VCaP (cell line): ENCODE measurements around the gene BAZ1B.
"Not testable (repeated sequence)": the region's sequence is repeated elsewhere in the genome, so short reads cannot be mapped to it uniquely, and the experiment has no call there.

Experiments used
- H3K27ac ChIP-seq: fragments of 450-650 bp; 2 replicates; pipeline ENCODE4 v1.5.1; 2017
- TF ChIP-seq, protein P1 (sequence below): fragments of 450-650 bp; conservative IDR thresholded peaks from 2 replicates; pipeline ENCODE4 v1.5.1; 2017; ENCODE audit warnings: mild to moderate bottlenecking, moderate library complexity

The BAZ1B gene

DNA sequence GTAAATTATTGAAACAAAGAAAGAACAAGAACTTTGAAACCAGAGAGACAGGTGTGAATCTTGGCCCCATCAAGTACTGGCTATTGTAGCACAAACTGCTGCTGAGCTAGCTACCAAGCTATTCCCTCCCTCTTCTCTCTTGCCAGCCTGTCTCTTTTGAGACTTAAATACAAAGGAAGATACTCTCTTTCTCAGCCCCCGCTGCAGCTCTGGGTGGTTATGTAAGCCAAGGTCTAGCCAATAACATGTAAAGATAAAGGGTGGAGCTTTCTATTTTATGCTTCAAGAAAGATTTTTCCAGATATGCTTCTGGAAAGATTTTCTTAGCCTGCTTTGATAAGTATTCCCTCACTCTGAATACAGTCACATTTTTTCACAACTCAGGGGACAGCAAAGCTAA lies 17.2 kb downstream of the BAZ1B start:
- H3K27ac ChIP-seq: no peak overlapping the region
- TF ChIP-seq, protein P1, sequence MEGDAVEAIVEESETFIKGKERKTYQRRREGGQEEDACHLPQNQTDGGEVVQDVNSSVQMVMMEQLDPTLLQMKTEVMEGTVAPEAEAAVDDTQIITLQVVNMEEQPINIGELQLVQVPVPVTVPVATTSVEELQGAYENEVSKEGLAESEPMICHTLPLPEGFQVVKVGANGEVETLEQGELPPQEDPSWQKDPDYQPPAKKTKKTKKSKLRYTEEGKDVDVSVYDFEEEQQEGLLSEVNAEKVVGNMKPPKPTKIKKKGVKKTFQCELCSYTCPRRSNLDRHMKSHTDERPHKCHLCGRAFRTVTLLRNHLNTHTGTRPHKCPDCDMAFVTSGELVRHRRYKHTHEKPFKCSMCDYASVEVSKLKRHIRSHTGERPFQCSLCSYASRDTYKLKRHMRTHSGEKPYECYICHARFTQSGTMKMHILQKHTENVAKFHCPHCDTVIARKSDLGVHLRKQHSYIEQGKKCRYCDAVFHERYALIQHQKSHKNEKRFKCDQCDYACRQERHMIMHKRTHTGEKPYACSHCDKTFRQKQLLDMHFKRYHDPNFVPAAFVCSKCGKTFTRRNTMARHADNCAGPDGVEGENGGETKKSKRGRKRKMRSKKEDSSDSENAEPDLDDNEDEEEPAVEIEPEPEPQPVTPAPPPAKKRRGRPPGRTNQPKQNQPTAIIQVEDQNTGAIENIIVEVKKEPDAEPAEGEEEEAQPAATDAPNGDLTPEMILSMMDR: no peak

DNA sequence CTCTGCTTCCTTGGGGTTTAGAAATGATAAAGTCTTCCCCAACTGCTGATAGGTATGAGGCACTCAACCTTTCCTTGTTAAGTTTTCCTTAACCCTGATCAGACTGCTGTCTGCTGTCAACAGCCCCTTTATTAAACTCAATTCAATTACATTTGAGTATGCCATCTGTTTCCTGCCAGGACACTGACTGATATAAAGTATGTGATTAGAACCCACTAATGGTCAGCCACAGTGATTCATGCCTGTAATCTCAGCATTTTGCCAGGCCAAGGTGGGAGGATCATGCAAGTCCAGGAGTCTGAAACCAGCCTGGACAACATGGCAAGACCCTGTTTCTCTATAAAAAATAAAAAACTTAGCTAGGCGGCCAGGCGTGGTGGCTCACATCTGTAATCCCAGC lies 18.1 kb downstream of the BAZ1B start:
- TF ChIP-seq, protein P1: no peak

DNA sequence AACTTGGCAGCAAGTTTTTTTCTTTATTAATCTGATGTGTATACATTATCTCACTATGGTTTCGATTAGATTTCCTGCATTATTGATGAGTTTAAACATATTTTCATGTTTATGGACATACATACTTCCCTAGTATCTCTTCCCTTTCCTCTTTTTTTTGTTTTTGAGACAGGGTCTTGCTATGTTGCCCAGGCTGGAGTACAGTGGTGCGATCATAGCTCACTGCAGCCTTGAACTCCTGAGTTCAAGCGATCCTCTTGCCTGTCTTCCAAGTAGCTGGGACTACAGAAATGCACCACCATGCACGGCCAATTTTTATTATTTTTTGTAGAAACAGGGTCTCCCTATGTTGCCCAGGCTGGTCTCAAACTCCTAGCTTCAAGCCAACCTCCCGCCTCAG lies 18.9 kb downstream of the BAZ1B start:
- no peak overlapping the region for H3K27ac ChIP-seq
- TF ChIP-seq, protein P1: no peak

More for the DNA sequence above, 18.1 kb downstream of the BAZ1B start:
- H3K27ac ChIP-seq: no peak overlapping the region

DNA sequence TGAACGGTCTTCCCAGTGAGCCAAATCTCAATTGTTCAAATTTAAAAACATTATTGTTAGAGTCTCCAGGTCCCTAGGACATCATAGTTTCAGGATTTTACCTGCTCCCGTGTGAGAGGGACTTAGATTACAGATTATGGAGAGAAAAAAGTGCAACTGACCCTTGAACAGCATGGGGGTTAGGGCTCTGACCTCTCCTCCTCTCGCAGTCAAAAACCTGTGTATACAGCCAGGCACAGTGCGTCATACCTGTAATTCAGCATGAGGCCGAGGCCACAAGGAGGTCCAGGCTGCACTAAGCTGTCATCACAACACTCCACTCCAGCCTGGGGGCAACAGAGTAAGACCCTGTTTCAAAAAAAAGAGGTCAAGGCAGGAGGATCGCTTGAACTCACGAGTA lies 25.5 kb downstream of the BAZ1B start:
- H3K27ac ChIP-seq: no peak overlapping the region
- TF ChIP-seq, protein P1: no peak

DNA sequence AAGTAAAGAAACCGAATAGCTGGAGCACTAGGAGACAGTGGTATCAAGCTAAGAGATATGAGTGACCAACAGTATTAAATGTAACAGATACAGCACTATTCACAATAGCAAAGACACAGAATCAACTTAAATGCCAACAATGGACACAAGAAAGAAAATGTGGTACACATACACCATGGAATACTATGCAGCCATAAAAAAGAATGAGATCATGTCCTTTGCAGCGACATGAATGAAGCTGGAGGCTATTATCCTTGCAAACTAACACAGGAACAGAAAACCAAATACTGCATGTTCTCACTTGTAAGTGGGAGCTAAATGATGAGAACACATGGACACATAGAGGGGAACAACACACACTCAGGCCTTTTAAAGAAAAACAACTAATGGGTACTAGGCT lies 26.6 kb downstream of the BAZ1B start:
- H3K27ac ChIP-seq: not testable (repeated sequence)

DNA sequence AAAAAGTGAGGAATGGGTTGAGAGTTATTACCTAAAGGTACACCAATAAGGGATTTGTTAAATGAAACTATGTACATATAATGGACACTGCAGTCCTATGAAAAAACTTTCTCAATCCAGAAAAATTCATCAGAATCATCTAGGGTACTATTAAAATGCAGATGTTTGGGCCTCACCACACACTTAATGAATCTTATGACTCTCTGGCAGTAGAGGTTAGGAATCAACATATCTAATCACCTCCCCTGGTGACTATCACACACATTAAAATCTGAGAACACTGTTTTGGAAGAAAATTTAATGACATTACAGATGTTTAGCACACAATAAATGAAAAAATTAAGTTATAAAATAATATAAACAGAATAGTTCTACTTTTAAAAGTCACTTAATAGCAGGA lies 32.1 kb downstream of the BAZ1B start:
- H3K27ac ChIP-seq: no peak overlapping the region
- TF ChIP-seq, protein P1: no peak

DNA sequence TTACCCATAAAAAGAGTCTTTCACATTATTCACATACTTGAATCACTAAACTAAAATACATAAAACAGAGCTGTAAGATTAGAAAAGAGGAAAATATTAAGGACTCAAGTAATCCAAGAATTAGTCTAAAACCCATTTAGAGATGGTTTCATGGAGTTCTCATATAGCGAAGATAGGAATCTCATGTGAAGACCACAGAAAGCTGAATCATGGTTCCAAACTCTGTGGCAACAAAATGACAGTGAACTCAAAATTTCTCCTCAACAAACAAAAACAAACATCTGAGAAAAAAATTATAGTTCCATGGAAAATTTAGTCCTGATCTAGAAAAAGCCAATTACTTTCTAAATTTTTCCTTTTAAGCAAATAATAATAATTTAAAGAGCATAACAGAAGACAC lies 34.6 kb downstream of the BAZ1B start:
- no peak overlapping the region for H3K27ac ChIP-seq
- TF ChIP-seq, protein P1: no peak

DNA sequence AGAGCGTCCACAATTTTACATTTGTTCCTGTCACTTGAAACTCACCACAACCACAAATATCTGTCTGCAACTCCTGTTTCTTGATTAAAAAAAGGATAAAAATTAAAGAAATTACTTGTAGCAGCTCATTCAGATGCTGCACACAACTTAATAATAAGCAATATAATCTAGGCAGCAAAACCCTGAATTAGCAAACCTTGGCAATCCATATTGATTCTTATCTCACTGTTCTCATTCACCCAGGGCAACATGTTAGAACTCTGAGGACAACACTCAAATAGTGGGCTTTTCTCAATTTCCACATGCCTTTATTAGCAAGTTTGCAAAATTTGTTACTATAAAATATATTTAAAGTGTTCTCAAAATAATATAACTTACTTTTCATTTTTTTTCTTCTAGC lies 38.9 kb downstream of the BAZ1B start:
- H3K27ac ChIP-seq: no peak overlapping the region
- TF ChIP-seq, protein P1: no peak
